ENCODE measurements around the gene MAD2L1.

- TF ChIP-seq, protein P1, sequence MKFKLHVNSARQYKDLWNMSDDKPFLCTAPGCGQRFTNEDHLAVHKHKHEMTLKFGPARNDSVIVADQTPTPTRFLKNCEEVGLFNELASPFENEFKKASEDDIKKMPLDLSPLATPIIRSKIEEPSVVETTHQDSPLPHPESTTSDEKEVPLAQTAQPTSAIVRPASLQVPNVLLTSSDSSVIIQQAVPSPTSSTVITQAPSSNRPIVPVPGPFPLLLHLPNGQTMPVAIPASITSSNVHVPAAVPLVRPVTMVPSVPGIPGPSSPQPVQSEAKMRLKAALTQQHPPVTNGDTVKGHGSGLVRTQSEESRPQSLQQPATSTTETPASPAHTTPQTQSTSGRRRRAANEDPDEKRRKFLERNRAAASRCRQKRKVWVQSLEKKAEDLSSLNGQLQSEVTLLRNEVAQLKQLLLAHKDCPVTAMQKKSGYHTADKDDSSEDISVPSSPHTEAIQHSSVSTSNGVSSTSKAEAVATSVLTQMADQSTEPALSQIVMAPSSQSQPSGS (tag by site-specific recombination; IDR thresholded peaks at IDR 0.05; ENCODE audit: low read depth), result no peak
- TF ChIP-seq ZNF292 (tag by site-specific recombination; IDR thresholded peaks at IDR 0.05; ENCODE audit: borderline replicate concordance, low read depth), result no peak
- no peak for TF ChIP-seq ZNF394 (tag by site-specific recombination; IDR thresholded peaks at IDR 0.05; ENCODE audit: borderline replicate concordance)
- TF ChIP-seq, protein P2, sequence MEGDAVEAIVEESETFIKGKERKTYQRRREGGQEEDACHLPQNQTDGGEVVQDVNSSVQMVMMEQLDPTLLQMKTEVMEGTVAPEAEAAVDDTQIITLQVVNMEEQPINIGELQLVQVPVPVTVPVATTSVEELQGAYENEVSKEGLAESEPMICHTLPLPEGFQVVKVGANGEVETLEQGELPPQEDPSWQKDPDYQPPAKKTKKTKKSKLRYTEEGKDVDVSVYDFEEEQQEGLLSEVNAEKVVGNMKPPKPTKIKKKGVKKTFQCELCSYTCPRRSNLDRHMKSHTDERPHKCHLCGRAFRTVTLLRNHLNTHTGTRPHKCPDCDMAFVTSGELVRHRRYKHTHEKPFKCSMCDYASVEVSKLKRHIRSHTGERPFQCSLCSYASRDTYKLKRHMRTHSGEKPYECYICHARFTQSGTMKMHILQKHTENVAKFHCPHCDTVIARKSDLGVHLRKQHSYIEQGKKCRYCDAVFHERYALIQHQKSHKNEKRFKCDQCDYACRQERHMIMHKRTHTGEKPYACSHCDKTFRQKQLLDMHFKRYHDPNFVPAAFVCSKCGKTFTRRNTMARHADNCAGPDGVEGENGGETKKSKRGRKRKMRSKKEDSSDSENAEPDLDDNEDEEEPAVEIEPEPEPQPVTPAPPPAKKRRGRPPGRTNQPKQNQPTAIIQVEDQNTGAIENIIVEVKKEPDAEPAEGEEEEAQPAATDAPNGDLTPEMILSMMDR (tag by site-specific recombination; IDR thresholded peaks at IDR 0.05), result no peak
- no peak for TF ChIP-seq REST (tag by site-specific recombination; IDR thresholded peaks at IDR 0.05)
- no peak for TF ChIP-seq REPIN1 (tag by site-specific recombination; IDR thresholded peaks at IDR 0.05; ENCODE audit: low read depth)
Observed at GRCh38 chr4:120055162-120055561, 11.5 kb downstream of the MAD2L1 start.
